Activated CD4-positive, alpha-beta memory T cell treated with anti-CD3 and anti-CD28 coated beads, Interleukin-2, amount 10 ng/mL, durations not matched to agents 7 days and 5 days (primary cell): ENCODE data around the gene RAD51B. TPM values are rescaled to one million over a fixed set of nuclear protein-coding genes. Genes with fewer than 3 reads are reported as not detected.

Source experiments
- CTCF ChIA-PET: fragments of 350-600 bp; sonication (Branson Sonifier 250); formaldehyde crosslinking; loops from one replicate; lab custom pipeline; 2021; ENCODE audit warnings: antibody characterized with exemption, inconsistent platforms; lab: Charles Lee
- POLR2A ChIA-PET: fragments of 350-600 bp; sonication (Branson Sonifier 250); formaldehyde crosslinking; loops from one replicate; lab custom pipeline; 2021; ENCODE audit warnings: antibody characterized with exemption; lab: Charles Lee
- DNase-seq: peaks from one replicate; pipeline ENCODE4 v3.0.0-alpha.2; 2020
- H3K27ac Mint-ChIP-seq: one replicate; pipeline ENCODE4 v1.8.0; 2021; ENCODE audit warnings: mild to moderate bottlenecking, mixed read lengths
- H3K27me3 Mint-ChIP-seq: one replicate; pipeline ENCODE4 v1.8.0; 2021; ENCODE audit warnings: mixed read lengths
- H3K36me3 Mint-ChIP-seq: one replicate; pipeline ENCODE4 v1.8.0; 2021; ENCODE audit warnings: low read depth, mixed read lengths
- H3K4me1 Mint-ChIP-seq: one replicate; pipeline ENCODE4 v1.8.0; 2021; ENCODE audit warnings: mixed read lengths
- H3K4me3 Mint-ChIP-seq: one replicate; pipeline ENCODE4 v1.8.0; 2021; ENCODE audit warnings: mild to moderate bottlenecking, mixed read lengths
- H3K9me3 Mint-ChIP-seq: one replicate; pipeline ENCODE4 v1.8.0; 2021; ENCODE audit warnings: mixed read lengths
- total RNA-seq, 2 experiments: library from RNA; stranded (reverse); gene quantifications; one replicate each; pipeline ENCODE4 v1.2.3, GENCODE V29; 2021

Gene RAD51B
- total RNA-seq, 2 experiments from 2014 or later, result 33.1 to 40.8 TPM

DNA sequence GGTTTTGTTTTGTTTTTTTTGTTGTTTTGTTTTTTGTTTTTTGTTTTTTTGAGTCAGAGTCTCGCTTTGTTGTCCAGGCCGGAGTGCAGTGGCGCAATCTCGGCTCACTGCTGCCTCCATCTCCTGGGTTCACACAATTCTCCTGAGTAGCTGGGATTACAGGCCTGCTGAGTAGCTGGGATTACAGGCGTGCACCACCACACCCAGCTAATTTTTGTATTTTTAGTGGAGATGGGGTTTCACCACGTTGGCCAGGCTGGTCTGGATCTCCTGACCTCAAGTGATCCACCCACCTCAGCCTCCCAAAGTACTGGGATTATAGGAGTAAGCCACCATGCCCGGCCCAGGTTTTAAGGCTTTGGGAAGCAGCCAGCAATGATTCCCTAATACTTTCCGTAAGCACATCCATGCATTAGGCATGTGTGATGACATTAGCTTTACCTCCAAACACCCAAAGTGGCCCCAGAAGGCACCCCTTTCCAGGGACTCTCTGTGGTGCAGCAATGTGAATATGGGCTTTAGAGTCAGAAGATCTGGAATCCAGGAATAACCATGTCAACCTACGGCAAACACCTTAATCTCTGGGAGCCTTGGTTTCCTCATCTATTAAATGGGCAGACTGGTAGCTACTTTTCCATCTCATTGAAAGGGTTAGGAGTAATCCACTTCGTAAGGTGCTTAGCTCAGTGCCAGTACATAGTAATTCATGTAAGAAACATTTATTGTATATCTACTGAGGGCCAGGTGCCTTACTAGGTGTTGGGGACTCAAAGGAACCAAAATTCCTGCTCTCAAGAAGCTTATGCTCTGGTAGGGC is 820.4 kb downstream of the RAD51B start:
- Mint-ChIP-seq H3K27me3 (peaks cover 4% of the 10 kb centered on the region), H3K27ac (no peak overlapping the region), H3K9me3 (peaks cover 10% of the 10 kb centered on the region), H3K4me3 (no peak overlapping the region), H3K4me1 (no peaks in the 10 kb centered on the region), H3K36me3 (no peaks in the 10 kb centered on the region)
- ChIA-PET POLR2A (no interaction called here), CTCF (interaction anchor here (0.5 kb wide), 1 partner anchor 195 kb away, joined by 3 read pairs; no protein-coding TSS in a partner anchor)
- peak; percentile 6 for DNase-seq

DNA sequence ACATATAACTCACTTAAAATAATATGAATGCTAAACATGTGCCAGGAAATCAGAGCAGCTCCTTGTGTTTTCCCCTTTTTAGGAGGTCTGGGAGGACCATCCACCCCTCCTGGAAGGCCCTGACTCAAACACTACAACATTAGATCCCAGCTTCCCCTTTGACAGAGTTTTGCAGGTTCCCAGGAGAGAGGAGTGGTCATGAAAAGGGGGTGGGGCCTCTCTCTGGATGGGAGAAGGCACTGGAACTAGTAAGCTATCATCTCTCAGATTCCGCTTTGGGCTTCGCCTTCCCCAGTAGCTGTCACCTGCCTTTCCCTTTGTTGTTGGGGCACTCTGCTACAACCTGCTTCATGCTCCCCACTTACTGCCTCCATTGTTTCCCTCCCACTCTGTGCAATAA is 824.1 kb downstream of the RAD51B start:
- ChIA-PET CTCF (no interaction called here), POLR2A (no interaction called here)
- H3K27me3 Mint-ChIP-seq, result peaks cover 4% of the 10 kb centered on the region
- no peak overlapping the region for H3K4me3 Mint-ChIP-seq
- H3K27ac Mint-ChIP-seq, result no peak overlapping the region
- no peaks in the 10 kb centered on the region for H3K36me3 Mint-ChIP-seq
- DNase-seq, result no peak
- H3K4me1 Mint-ChIP-seq, result no peaks in the 10 kb centered on the region
- H3K9me3 Mint-ChIP-seq, result peaks cover 10% of the 10 kb centered on the region

DNA sequence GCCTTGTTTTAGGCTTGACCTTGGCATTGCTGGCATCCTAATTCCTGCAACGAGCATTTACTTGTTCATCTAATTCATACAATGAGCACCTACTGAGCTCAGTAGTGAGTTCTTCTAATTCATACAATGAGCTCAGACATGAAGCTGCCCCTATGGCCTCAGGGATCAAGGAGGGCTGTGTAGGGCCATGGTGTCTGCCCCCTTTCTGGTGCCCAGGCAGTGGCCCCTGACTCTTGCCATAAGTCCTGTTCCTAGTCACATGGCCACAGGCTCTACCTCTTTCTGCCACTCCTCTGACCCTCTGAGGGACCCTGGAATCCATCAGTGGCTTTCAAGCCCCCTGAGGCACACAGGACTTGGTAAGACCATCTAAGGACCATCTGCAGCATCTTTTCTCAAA is 824.5 kb downstream of the RAD51B start:
- no peak for DNase-seq
- H3K36me3 Mint-ChIP-seq, result no peaks in the 10 kb centered on the region
- peaks cover 4% of the 10 kb centered on the region for H3K27me3 Mint-ChIP-seq
- POLR2A ChIA-PET, result no interaction called here
- no peaks in the 10 kb centered on the region for H3K4me1 Mint-ChIP-seq
- peaks cover 10% of the 10 kb centered on the region for H3K9me3 Mint-ChIP-seq
- H3K27ac Mint-ChIP-seq, result no peak overlapping the region
- CTCF ChIA-PET, result no interaction called here
- no peak overlapping the region for H3K4me3 Mint-ChIP-seq

DNA sequence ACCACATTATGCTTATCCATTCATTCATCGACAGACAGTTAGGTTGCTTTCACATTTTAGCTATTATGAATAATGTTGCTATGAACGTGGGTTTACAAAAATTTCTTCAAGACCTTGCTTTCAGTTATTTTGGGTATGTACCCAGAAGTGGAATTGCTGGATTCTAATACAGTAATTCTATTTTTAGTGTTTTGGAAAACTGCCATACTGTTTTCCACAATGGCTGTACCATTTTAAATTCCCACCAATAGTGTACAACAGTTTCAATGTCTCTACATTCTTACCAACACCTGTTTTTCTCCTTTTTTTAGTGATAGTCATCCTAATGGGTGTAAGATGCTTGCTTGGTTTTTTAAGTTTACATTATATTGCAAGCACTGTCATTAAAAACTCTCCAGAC is 825.8 kb downstream of the RAD51B start:
- ChIA-PET CTCF (no interaction called here), POLR2A (no interaction called here)
- Mint-ChIP-seq H3K4me3 (no peak overlapping the region), H3K36me3 (no peaks in the 10 kb centered on the region), H3K27me3 (peaks cover 4% of the 10 kb centered on the region), H3K4me1 (peaks cover under 1% of the 10 kb centered on the region), H3K27ac (no peak overlapping the region), H3K9me3 (peaks cover 10% of the 10 kb centered on the region)
- no peak for DNase-seq

DNA sequence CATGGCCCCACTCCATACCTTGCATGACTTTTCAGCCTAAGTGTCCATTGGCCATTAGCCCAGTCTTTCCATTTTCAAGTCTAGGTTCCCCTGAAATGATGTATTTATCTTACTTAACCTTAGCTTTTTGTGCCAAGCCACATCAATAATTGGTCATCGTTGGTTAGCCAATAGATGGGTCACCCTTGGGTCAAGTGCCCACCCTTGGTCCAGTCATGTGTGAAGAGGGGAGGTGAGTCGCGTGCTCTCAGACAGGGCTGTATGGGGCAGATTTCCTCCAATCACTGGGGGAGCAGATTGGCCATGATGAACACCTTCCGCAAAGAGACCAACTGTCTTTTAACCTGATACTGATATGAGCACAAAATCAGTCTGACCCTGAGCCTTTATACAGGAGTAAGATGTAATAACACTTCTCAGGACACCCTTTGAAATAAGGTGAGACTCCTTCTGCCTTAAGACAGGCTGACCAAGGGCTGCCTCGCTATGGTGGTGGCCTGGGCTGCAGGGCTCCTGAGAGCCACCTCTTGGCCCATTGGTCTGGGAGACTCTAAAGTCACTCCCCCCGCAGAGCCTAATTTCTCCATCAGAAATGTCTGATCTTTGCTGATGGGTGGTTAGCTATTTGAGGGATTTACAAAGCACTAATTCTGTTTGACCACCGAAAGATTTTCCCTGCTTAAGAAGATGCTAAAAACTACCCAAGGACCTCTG is 830.1 kb downstream of the RAD51B start:
- H3K4me3 Mint-ChIP-seq, result no peak overlapping the region
- ChIA-PET POLR2A (interaction anchor here (1.4 kb wide), 1 partner anchor 14 kb away, joined by 3 read pairs; no protein-coding TSS in a partner anchor), CTCF (no interaction called here)
- no peak overlapping the region for H3K27ac Mint-ChIP-seq
- H3K27me3 Mint-ChIP-seq, result no peaks in the 10 kb centered on the region
- H3K36me3 Mint-ChIP-seq, result no peaks in the 10 kb centered on the region
- H3K9me3 Mint-ChIP-seq, result no peaks in the 10 kb centered on the region
- peaks cover 5% of the 10 kb centered on the region for H3K4me1 Mint-ChIP-seq
- no peak for DNase-seq

DNA sequence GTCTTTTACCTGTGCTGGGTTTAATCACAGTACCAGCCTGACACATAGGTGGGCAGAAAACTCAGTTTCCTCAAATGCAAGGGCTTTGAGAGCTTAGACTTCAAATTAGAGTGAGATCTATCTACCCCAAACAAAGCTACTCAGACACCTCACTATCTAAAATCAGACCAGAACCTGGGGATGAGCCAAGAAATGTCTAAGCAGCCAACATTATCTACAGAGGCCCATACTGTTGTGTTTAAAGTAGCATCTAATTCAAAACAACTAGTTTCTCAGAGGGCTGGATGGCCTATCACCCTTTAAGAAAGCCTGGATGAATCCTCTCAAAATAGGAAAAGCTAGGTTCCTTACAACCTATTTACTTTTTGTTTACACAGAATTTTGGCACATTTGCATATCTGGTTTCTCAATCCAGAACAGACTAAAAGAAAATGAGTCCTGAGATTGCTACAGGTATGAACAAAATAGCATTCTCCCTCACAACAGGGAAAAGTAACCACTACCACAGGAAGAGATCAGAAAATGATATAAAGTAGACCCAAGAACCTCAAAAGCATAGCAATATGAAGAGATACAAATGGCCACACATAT is 830.9 kb downstream of the RAD51B start:
- ChIA-PET POLR2A (interaction anchor here (1.4 kb wide), 1 partner anchor 14 kb away, joined by 3 read pairs; no protein-coding TSS in a partner anchor), CTCF (no interaction called here)
- Mint-ChIP-seq H3K4me3 (no peak overlapping the region), H3K4me1 (peaks cover 5% of the 10 kb centered on the region), H3K27me3 (no peaks in the 10 kb centered on the region), H3K9me3 (no peaks in the 10 kb centered on the region), H3K27ac (no peak overlapping the region), H3K36me3 (no peaks in the 10 kb centered on the region)
- DNase-seq, result no peak

DNA sequence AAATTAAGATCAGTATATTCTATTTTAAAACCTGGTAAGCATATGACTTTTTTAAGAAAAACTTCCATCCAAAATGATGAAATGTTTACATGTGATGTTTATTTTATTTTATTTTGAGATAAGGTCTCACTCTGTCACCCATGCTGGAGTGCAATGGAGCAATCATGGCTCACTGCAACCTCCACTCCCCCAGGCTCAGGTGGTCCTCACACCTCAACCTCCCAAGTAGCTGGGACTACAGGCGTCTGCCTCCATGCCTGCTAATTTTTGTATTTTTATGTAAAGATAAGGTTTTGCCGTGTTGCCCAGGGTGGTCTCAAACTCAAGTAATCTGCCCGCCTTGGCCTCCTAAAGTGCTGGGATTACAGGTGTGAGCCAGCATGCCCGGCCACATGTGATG is 831.5 kb downstream of the RAD51B start:
- H3K4me1 Mint-ChIP-seq, result peaks cover 5% of the 10 kb centered on the region
- peak; percentile 8 for DNase-seq
- no peaks in the 10 kb centered on the region for H3K9me3 Mint-ChIP-seq
- ChIA-PET CTCF (no interaction called here), POLR2A (no interaction called here)
- H3K36me3 Mint-ChIP-seq, result no peaks in the 10 kb centered on the region
- H3K4me3 Mint-ChIP-seq, result no peak overlapping the region
- H3K27ac Mint-ChIP-seq, result no peak overlapping the region
- H3K27me3 Mint-ChIP-seq, result no peaks in the 10 kb centered on the region

DNA sequence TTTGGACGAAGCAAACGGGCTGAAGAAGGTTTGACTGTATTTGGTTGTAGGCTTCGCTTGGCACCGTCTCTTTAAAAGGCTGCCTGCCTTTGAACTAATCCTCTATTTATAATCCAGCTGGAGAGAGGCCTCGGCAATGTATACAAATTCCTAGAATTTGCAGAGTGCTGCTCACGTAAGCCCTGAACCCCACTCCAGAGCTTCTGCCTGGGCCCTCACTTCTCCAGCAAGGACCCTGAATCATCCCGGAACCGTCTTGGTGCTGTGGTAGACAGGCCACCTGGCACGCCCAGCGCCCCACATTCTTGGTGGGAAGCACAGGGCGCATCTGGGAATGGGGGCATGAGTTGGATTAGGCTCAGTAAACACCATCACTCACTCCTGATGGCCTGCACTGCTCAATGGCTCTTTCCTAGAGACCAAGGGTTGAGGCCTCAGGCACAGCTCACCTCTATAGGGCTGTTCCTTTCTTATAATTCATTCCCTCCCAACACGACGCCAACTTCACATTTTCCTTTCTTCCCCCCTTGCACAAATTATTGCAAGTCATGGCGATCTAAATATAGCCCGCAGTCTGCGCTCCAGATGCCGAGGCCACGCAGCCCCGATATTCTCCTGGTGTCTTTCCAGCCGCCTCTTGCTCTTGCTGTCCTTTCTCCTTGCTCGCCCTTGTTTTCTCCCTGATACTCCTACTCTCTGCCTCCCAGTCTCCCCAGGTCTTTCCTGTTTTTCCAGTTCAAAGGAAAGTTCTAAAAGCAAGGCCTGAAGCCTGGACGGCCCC is 832.3 kb downstream of the RAD51B start:
- Mint-ChIP-seq H3K27ac (no peak overlapping the region), H3K4me3 (no peak overlapping the region), H3K36me3 (no peaks in the 10 kb centered on the region), H3K4me1 (peaks cover 5% of the 10 kb centered on the region), H3K9me3 (no peaks in the 10 kb centered on the region), H3K27me3 (no peaks in the 10 kb centered on the region)
- POLR2A ChIA-PET, result no interaction called here
- DNase-seq, result peak; percentile 1
- CTCF ChIA-PET, result no interaction called here

DNA sequence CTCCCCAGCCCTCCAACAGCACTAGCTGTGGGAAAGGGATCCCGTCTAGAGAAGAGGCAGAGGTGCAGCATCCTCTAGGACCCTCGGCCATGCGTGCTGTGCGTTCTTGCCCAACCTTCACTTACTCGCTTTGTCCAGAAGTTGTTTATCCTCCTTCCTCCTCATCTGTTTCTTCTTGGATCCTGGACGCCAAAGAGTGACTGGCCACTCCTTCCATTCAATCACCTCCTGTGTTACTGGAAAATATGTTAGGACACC is 832.8 kb downstream of the RAD51B start:
- ChIA-PET POLR2A (no interaction called here), CTCF (no interaction called here)
- H3K27ac Mint-ChIP-seq, result no peak overlapping the region
- H3K36me3 Mint-ChIP-seq, result no peaks in the 10 kb centered on the region
- H3K9me3 Mint-ChIP-seq, result no peaks in the 10 kb centered on the region
- H3K27me3 Mint-ChIP-seq, result no peaks in the 10 kb centered on the region
- DNase-seq, result no peak
- peaks cover 5% of the 10 kb centered on the region for H3K4me1 Mint-ChIP-seq
- no peak overlapping the region for H3K4me3 Mint-ChIP-seq

DNA sequence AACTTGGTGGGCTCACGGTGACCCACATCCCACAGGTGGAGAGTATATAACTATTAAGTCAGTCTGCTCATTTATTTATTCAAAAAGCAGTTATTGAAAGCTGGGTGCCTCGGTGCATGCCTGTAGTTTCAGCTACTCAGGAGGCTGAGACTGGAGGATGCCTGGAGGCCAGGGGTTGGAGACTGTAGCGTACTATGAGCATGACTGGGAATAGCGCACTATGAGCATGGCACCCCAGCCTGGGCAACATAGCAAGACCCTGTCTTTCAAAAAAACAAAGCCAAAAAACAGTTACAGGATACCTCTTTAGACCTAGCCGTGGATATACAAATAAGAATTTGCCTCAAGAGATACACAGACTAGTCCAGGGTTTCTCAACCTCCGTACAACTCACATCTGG is 833.5 kb downstream of the RAD51B start:
- POLR2A ChIA-PET, result no interaction called here
- DNase-seq, result no peak
- CTCF ChIA-PET, result no interaction called here
- Mint-ChIP-seq H3K36me3 (no peaks in the 10 kb centered on the region), H3K4me1 (peaks cover 5% of the 10 kb centered on the region), H3K9me3 (no peaks in the 10 kb centered on the region), H3K27ac (no peak overlapping the region), H3K4me3 (no peak overlapping the region), H3K27me3 (no peaks in the 10 kb centered on the region)

DNA sequence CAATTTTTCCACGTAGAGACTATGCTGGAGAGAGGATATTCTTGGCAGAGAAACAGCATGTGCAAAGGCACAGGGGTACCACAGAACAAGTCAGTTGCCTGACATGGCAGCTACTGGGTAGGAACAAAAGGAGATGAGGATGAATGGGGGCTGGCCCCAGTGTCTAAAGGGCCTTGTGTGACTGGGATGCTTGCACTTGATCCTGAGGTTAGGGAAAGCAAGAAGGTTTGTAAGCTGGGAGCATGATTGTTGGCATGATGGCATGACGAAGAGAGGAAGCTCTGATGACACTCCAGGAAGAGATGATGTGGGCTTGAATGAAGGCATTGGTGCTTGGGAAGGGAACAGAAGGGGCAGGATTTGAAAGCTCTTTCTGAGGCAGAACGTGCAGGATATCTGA is 834.2 kb downstream of the RAD51B start:
- POLR2A ChIA-PET, result no interaction called here
- Mint-ChIP-seq H3K27ac (no peak overlapping the region), H3K4me3 (no peak overlapping the region), H3K27me3 (no peaks in the 10 kb centered on the region), H3K9me3 (no peaks in the 10 kb centered on the region), H3K4me1 (peaks cover 5% of the 10 kb centered on the region), H3K36me3 (no peaks in the 10 kb centered on the region)
- no peak for DNase-seq
- CTCF ChIA-PET, result no interaction called here

DNA sequence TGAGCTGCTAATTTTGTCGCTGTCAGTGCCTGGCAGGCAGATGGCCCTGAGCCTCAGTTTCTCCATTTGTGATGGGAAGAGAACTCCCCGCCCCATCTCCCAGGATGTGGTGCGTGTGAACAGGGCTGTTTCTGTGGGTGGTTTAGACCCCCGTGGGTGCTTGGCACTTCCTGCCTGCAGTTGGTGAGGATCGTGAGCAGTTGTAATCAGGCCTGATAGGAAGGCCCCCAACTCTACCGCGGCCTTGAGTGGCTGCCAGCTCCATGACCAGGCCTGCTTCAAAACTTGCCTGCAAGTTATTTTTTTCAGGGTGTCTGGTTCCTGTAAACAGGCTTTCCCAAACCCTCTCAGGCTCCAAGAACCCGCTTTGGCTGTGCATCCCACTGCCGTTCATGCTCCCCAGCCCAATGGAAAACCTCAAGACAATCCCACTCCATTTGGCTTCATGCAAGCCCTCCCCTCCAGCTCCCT is 834.9 kb downstream of the RAD51B start:
- ChIA-PET POLR2A (no interaction called here), CTCF (no interaction called here)
- H3K9me3 Mint-ChIP-seq, result no peaks in the 10 kb centered on the region

More for the DNA sequence above, 834.9 kb downstream of the RAD51B start:
- H3K27me3 Mint-ChIP-seq, result no peaks in the 10 kb centered on the region
- H3K4me3 Mint-ChIP-seq, result no peak overlapping the region
- no peaks in the 10 kb centered on the region for H3K36me3 Mint-ChIP-seq
- no peak overlapping the region for H3K27ac Mint-ChIP-seq
- DNase-seq, result no peak
- peaks cover 5% of the 10 kb centered on the region for H3K4me1 Mint-ChIP-seq
